Peyer's patch (tissue), 4 donors: ENCODE measurements around the gene MEIS1. TPM values are rescaled to one million over a fixed set of nuclear protein-coding genes. Genes with fewer than 3 reads are reported as not detected.

Source experiments
- DNase-seq, 3 donors: peaks; one replicate each; pipeline ENCODE4 v3.0.0-alpha.2; 2017 to 2019
- H3K27ac ChIP-seq, 4 donors: fragments of 200-600 bp; sonication (generic); one replicate each; pipeline ENCODE4 v1.5.1; 2016 to 2019
- H3K27me3 ChIP-seq, 2 donors: fragments of 200-600 bp; sonication (generic); one replicate each; pipeline ENCODE4 v1.5.1; 2019
- H3K36me3 ChIP-seq, 3 donors: fragments of 200-600 bp; sonication (generic); one replicate each; pipeline ENCODE4 v1.5.1; 2016 to 2019
- H3K4me1 ChIP-seq, 4 donors: fragments of 200-600 bp; sonication (generic); one replicate each; pipeline ENCODE4 v1.5.1; 2016 to 2019
- H3K4me3 ChIP-seq, 4 donors: fragments of 200-600 bp; sonication (generic); 1 replicate in 3 of 4; 2 replicates in 1 of 4; pipeline ENCODE4 v1.5.1; 2016 to 2019; ENCODE audit warnings: mild to moderate bottlenecking in 1 of 4
- H3K9me3 ChIP-seq, 4 donors: fragments of 200-600 bp; sonication (generic); one replicate each; pipeline ENCODE4 v1.5.1; 2016 to 2019; ENCODE audit warnings: mild to moderate bottlenecking in 1 of 4
- POLR2A ChIP-seq, 2 donors: fragments of 450-650 bp; IDR thresholded peaks; one replicate each; pipeline ENCODE4 v1.5.1; 2017; ENCODE audit warnings: antibody characterized with exemption in 2 of 2, mild to moderate bottlenecking in 2 of 2, moderate library complexity in 2 of 2
- total RNA-seq, 4 donors: library from RNA; depleted of rRNA; stranded (reverse); fragments of >200 nt; gene quantifications; one replicate each; pipeline ENCODE4 v1.1.0, GENCODE V29; 2016
- TF ChIP-seq, protein P1 (sequence below), 6 experiments: fragments of 450-650 bp in 4 of 6; fragments of 200-600 bp in 2 of 6; sonication (generic) in 1 of 6; IDR thresholded peaks; one replicate each; pipeline ENCODE4 v1.5.1; 2017 to 2019; ENCODE audit warnings: antibody characterized with exemption in 6 of 6, mild to moderate bottlenecking in 3 of 6, moderate library complexity in 1 of 6

MEIS1 gene
- total RNA-seq, 4 donors from 2014 or later: 7.2 to 64.4 (median 16.3) TPM

DNA sequence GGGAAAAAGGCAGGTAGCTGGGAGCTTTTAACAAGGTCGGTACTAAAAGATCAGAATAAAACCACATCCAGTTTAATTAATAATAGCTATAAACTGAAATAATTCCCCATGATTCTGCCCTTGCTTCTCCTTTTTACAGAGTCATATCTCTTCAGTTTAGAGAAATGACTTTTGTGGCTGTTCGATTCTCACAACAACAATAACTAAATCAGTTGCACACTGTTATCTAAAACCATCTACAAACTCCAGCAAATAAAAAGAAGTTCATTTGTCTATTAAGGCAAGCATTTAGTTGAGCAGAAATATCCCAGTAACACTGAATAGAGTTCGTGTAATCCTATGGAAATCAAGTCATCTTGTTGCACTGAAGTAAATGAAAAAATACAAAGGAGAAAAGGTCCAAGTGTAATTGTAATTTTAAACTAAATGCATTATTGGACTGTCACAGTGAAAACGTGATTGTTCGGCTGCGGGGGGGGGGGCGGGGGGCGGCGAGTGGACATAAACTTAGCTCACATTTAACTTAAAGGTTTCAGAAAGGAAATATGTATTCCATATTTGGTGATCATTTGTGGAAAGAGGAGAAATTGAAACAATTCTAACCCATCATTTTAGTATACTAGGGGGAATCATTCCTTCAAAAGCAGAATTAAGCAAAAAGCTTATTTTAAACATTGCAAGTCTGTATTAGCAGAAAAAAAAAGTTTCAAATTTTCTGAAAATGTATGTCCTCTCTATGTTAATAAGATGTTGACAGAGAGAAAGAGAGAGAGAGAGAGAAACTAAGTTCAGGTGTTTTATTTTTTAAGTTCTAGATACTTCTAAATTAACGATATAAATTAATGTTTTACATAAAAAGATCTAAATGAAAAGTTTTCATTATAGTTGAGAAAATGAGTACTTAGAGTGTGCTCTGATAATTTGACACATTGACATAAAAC, 144.5 kb downstream of the MEIS1 start:
- Histone ChIP-seq H3K4me3 (no peak overlapping the region), H3K36me3 (no peaks in the 10 kb centered on the region), H3K9me3 (no peaks in the 10 kb centered on the region), H3K27ac (peak overlapping the region in 2 of 4 donors; percentile 66 to 85), H3K4me1 (peaks cover 0 to 16% (median 0%) of the 10 kb centered on the region in 4 donors), H3K27me3 (peaks cover 0 to 10% of the 10 kb centered on the region in 2 donors)
- TF ChIP-seq POLR2A (IDR thresholded peaks at IDR 0.05): no peak
- TF ChIP-seq, protein P1, sequence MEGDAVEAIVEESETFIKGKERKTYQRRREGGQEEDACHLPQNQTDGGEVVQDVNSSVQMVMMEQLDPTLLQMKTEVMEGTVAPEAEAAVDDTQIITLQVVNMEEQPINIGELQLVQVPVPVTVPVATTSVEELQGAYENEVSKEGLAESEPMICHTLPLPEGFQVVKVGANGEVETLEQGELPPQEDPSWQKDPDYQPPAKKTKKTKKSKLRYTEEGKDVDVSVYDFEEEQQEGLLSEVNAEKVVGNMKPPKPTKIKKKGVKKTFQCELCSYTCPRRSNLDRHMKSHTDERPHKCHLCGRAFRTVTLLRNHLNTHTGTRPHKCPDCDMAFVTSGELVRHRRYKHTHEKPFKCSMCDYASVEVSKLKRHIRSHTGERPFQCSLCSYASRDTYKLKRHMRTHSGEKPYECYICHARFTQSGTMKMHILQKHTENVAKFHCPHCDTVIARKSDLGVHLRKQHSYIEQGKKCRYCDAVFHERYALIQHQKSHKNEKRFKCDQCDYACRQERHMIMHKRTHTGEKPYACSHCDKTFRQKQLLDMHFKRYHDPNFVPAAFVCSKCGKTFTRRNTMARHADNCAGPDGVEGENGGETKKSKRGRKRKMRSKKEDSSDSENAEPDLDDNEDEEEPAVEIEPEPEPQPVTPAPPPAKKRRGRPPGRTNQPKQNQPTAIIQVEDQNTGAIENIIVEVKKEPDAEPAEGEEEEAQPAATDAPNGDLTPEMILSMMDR (IDR thresholded peaks at IDR 0.05): no peak
- DNase-seq: no peak

- peak overlapping the region in 1 of 4 donors; percentile 39 for H3K4me3 ChIP-seq
- TF ChIP-seq, protein P1 (IDR thresholded peaks at IDR 0.05): no peak
- TF ChIP-seq POLR2A (IDR thresholded peaks at IDR 0.05): no peak
- peaks cover 0 to 7% of the 10 kb centered on the region in 2 donors for H3K27me3 ChIP-seq
- peak overlapping the region in 2 of 4 donors; percentile 73 to 85 for H3K27ac ChIP-seq
- no peaks in the 10 kb centered on the region for H3K36me3 ChIP-seq
- no peaks in the 10 kb centered on the region for H3K9me3 ChIP-seq
- H3K4me1 ChIP-seq: peaks cover 0 to 16% (median 0%) of the 10 kb centered on the region in 4 donors
- DNase-seq: no peak
Observed at GRCh38 chr2:66580166-66581049, 145.5 kb downstream of the MEIS1 start.

DNA sequence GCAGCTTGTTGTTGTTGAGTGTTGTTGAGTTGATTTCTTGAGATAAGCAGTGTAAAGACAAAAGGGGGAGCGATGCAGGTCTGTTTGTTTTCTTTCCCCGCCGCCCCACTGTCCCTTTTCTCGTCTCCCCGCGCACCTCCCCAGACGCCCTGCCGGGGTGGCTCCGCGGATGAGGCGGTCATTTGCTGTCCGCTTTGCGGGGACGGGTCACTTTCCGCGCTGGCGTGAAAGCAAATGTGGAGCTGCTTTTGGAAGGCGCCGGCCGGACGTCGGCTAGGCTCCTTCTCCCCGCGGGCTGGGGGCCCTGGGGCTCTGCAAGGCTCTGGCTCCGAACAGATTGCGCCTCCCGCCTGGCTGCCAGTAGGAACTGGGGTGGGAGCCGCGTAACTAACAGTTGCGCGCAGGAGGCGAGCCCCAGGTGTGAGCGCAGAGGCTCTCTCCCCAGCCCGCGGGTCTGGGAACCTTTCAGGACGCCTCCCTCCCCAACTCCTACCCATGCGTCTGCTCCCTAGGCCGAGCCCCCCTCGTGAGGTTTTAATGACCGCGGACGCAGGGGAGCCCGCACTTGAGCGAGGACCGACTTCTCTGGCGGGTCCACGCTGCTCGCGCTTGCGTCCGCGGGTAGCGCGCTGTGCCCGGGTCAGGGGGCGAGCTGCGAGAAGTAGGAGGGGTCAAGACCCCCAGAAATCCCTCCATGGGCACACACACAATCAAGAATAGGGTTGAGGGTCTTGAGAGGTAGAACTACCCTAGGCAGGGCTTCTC, 146.6 kb downstream of the MEIS1 start:
- Histone ChIP-seq H3K9me3 (no peaks in the 10 kb centered on the region), H3K27me3 (peaks cover 0 to 7% of the 10 kb centered on the region in 2 donors), H3K36me3 (no peaks in the 10 kb centered on the region), H3K4me3 (peak overlapping the region; percentile 1 to 39 (median 16)), H3K27ac (peak overlapping the region; percentile 52 to 85 (median 68)), H3K4me1 (peaks cover 0 to 10% (median 0%) of the 10 kb centered on the region in 4 donors)
- no peak for DNase-seq
- no peak for TF ChIP-seq POLR2A (IDR thresholded peaks at IDR 0.05)
- TF ChIP-seq, protein P1 (IDR thresholded peaks at IDR 0.05): no peak

DNA sequence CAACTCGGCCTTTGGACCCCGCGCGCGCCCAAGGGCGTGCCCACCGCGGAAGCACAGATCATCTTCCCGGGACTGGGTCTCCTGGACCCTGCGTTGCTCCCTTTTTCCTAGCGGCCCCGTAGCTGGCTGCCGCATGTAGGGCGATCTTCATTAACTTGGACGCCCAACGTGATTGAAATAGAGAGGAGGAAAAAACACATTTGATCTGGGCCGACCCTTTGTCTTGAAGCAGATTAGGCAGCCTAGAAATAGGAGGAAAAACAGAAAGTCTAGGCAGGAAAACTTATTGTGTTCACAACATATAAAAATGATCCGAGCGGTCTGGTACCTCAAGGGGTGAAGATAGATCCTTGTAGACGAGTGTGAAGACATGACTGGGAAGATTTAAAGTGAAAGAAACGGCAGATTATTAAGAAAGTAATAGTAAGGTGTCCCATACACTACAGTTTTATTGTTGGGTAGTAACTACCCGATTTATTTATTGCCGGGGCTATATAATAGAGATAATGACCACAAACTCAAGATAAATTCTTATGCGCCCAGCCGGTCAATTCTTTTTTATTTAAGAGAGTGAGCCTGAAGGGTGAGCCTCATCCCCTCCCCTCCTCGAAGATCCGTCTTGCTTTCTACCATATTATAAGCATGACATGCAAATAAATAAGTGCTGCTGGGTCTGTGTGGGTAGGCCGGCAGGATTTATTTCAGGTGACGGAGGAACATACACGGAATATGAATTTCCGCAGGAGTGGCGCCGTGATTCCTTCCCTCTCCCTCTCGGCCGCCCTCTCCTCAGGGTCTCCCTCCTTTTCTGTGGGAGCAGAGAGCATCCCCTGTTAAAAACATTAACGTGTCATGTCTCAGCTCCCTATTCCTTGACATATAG, 147.4 kb downstream of the MEIS1 start:
- H3K9me3 ChIP-seq: no peaks in the 10 kb centered on the region
- H3K4me3 ChIP-seq: peak overlapping the region in 3 of 4 donors; percentile 13 to 39 (median 18)
- peaks cover 0 to 9% of the 10 kb centered on the region in 2 donors for H3K27me3 ChIP-seq
- no peaks in the 10 kb centered on the region for H3K36me3 ChIP-seq
- DNase-seq: no peak
- peaks cover 0 to 2% (median 0%) of the 10 kb centered on the region in 4 donors for H3K4me1 ChIP-seq
- H3K27ac ChIP-seq: peak overlapping the region; percentile 52 to 85 (median 68)
- no peak for TF ChIP-seq POLR2A (IDR thresholded peaks at IDR 0.05)
- TF ChIP-seq, protein P1 (IDR thresholded peaks at IDR 0.05): no peak
